T follicular helper cell (primary cell): ENCODE measurements around the gene GSG1L.

Experiments
- DNase-seq: peaks from one replicate; pipeline ENCODE4 v3.0.0-alpha.2; 2020; ENCODE audit warnings: low read depth

The GSG1L gene

GRCh38 chr16:27820646-27821345, 242.7 kb downstream of the GSG1L start:
- DNase-seq, result no peak

- no peak for DNase-seq
Measured at GRCh38 chr16:27819881-27820610, 243.5 kb downstream of the GSG1L start.

GRCh38 chr16:27819356-27819755, 244.2 kb downstream of the GSG1L start:
- DNase-seq, result no peak

- DNase-seq, result no peak
Measured at GRCh38 chr16:27818246-27818645, 245.3 kb downstream of the GSG1L start.

- DNase-seq, result no peak
Measured at GRCh38 chr16:27817038-27817437, 246.5 kb downstream of the GSG1L start.

GRCh38 chr16:27816561-27816960, 247.0 kb downstream of the GSG1L start:
- no peak for DNase-seq

GRCh38 chr16:27813591-27813990, 249.9 kb downstream of the GSG1L start:
- no peak for DNase-seq

- no peak for DNase-seq
Measured at GRCh38 chr16:27811881-27812280, 251.6 kb downstream of the GSG1L start.

- DNase-seq, result no peak
Measured at GRCh38 chr16:27806986-27807385, 256.5 kb downstream of the GSG1L start.

GRCh38 chr16:27806388-27806787, 257.1 kb downstream of the GSG1L start:
- no peak for DNase-seq

- DNase-seq, result no peak
Measured at GRCh38 chr16:27805828-27806351, 257.6 kb downstream of the GSG1L start.

GRCh38 chr16:27803775-27804549, 259.6 kb downstream of the GSG1L start:
- no peak for DNase-seq

- DNase-seq, result no peak
Measured at GRCh38 chr16:27802664-27803439, 260.7 kb downstream of the GSG1L start.

- no peak for DNase-seq
Measured at GRCh38 chr16:27801289-27801945, 262.1 kb downstream of the GSG1L start.

- DNase-seq, result no peak
Measured at GRCh38 chr16:27800817-27801216, 262.7 kb downstream of the GSG1L start.

GRCh38 chr16:27799896-27800295, 263.6 kb downstream of the GSG1L start:
- DNase-seq, result no peak

- DNase-seq, result no peak
Measured at GRCh38 chr16:27798241-27798640, 265.3 kb downstream of the GSG1L start.

GRCh38 chr16:27795992-27796614, 267.4 kb downstream of the GSG1L start:
- DNase-seq, result no peak

GRCh38 chr16:27793249-27793622, 270.3 kb downstream of the GSG1L start:
- no peak for DNase-seq

- no peak for DNase-seq
Measured at GRCh38 chr16:27792486-27793248, 270.8 kb downstream of the GSG1L start.
